Measurements from ENCODE around the gene TMEM131.
"Not testable (repeated sequence)": the region's sequence is repeated elsewhere in the genome, so short reads cannot be mapped to it uniquely, and the experiment has no call there.

Gene TMEM131

GRCh38 chr2:97906307-97906706 is 89.4 kb downstream of the TMEM131 start:
- TF ChIP-seq CTCF (IDR thresholded peaks at IDR 0.05) = no peak
- H3K4me3 ChIP-seq = no peak overlapping the region
- H3K9me3 ChIP-seq = no peaks in the 10 kb centered on the region
- no peaks in the 10 kb centered on the region for H3K27me3 ChIP-seq
- peaks cover 0 to 6% (median 5%) of the 10 kb centered on the region in 3 donors for H3K36me3 ChIP-seq
- no peak overlapping the region for H3K27ac ChIP-seq
- intact Hi-C loops (cut with DNase I; ENCODE audit: low total_unique reads) = no loop called here
- no peak for DNase-seq
- H3K4me1 ChIP-seq = no peaks in the 10 kb centered on the region

- Histone ChIP-seq H3K4me1 (no peaks in the 10 kb centered on the region), H3K27ac (no peak overlapping the region), H3K4me3 (no peak overlapping the region), H3K9me3 (no peaks in the 10 kb centered on the region), H3K36me3 (peaks cover 0 to 6% (median 5%) of the 10 kb centered on the region in 3 donors), H3K27me3 (no peaks in the 10 kb centered on the region)
- no peak for TF ChIP-seq CTCF (IDR thresholded peaks at IDR 0.05)
- intact Hi-C loops (cut with DNase I; ENCODE audit: low total_unique reads) = no loop called here
- DNase-seq = no peak
These were observed 90.5 kb downstream of the TMEM131 start for GRCh38 chr2:97905294-97905693.

GRCh38 chr2:97901862-97902261 is 93.9 kb downstream of the TMEM131 start:
- Histone ChIP-seq H3K4me3 (no peak overlapping the region), H3K27ac (no peak overlapping the region), H3K4me1 (no peaks in the 10 kb centered on the region), H3K27me3 (no peaks in the 10 kb centered on the region), H3K36me3 (peaks cover 0 to 5% (median 5%) of the 10 kb centered on the region in 3 donors), H3K9me3 (no peaks in the 10 kb centered on the region)
- no peak for TF ChIP-seq CTCF (IDR thresholded peaks at IDR 0.05)
- intact Hi-C loops (cut with DNase I; ENCODE audit: low total_unique reads) = no loop called here
- no peak for DNase-seq

- intact Hi-C loops (cut with DNase I; ENCODE audit: low total_unique reads) = no loop called here
- Histone ChIP-seq H3K4me1 (no peaks in the 10 kb centered on the region), H3K27me3 (no peaks in the 10 kb centered on the region), H3K27ac (no peak overlapping the region), H3K4me3 (no peak overlapping the region), H3K36me3 (peaks cover 0 to 5% (median 0%) of the 10 kb centered on the region in 3 donors), H3K9me3 (no peaks in the 10 kb centered on the region)
- DNase-seq = no peak
- TF ChIP-seq CTCF (IDR thresholded peaks at IDR 0.05) = no peak
These were observed 94.9 kb downstream of the TMEM131 start for GRCh38 chr2:97900806-97901205.

GRCh38 chr2:97893042-97893441 is 102.7 kb downstream of the TMEM131 start:
- DNase-seq; H3K36me3 ChIP-seq; H3K4me1 ChIP-seq; intact Hi-C loops (cut with DNase I; ENCODE audit: low total_unique reads); H3K27me3 ChIP-seq; H3K9me3 ChIP-seq; H3K27ac ChIP-seq; H3K4me3 ChIP-seq: not testable (repeated sequence)

- Histone ChIP-seq H3K4me1 (no peaks in the 10 kb centered on the region), H3K36me3 (peaks cover 13 to 14% (median 14%) of the 10 kb centered on the region in 3 donors), H3K9me3 (peaks cover 0 to 5% (median 0%) of the 10 kb centered on the region in 3 donors), H3K27me3 (no peaks in the 10 kb centered on the region), H3K27ac (no peak overlapping the region), H3K4me3 (no peak overlapping the region)
- DNase-seq = no peak
- no peak for TF ChIP-seq CTCF (IDR thresholded peaks at IDR 0.05)
- intact Hi-C loops (cut with DNase I; ENCODE audit: low total_unique reads) = no loop called here
These were observed 104.1 kb downstream of the TMEM131 start for GRCh38 chr2:97891611-97892010.

All from tibial artery (tissue), 4 donors.